DOHH2 (cell line): Measurements from ENCODE around the gene NME3.

Experiments
- CTCF ChIP-seq: fragments of 200-600 bp; sonication (generic); IDR thresholded peaks from one replicate; pipeline ENCODE4 v1.5.1; 2014; ENCODE audit warnings: antibody characterized with exemption, mild to moderate bottlenecking, low read depth, low read length; ENCODE audit not compliant: poor library complexity, severe bottlenecking
- EZH2phosphoT487 ChIP-seq: fragments of 200-600 bp; sonication (generic); IDR thresholded peaks from 2 replicates; pipeline ENCODE4 v1.6.1; 2017; ENCODE audit warnings: borderline replicate concordance, mild to moderate bottlenecking, antibody characterized with exemption, low read length, moderate library complexity, mixed read lengths

- TF ChIP-seq CTCF, result no peak
- TF ChIP-seq EZH2phosphoT487, result no peak
These were observed 14.5 kb upstream of the NME3 start for GRCh38 chr16:1785846-1786170.
